ENCODE measurements around the gene AP1S1. TPM values are rescaled to one million over a fixed set of nuclear protein-coding genes. Genes with fewer than 3 reads are reported as not detected.

Gene AP1S1
- total and polyA plus RNA-seq, 9 of the 15 experiments (the other 6 are each of a cell fraction or from before 2014, with no cell fraction given): 4.4 to 149 (median 89.4) TPM

DNA sequence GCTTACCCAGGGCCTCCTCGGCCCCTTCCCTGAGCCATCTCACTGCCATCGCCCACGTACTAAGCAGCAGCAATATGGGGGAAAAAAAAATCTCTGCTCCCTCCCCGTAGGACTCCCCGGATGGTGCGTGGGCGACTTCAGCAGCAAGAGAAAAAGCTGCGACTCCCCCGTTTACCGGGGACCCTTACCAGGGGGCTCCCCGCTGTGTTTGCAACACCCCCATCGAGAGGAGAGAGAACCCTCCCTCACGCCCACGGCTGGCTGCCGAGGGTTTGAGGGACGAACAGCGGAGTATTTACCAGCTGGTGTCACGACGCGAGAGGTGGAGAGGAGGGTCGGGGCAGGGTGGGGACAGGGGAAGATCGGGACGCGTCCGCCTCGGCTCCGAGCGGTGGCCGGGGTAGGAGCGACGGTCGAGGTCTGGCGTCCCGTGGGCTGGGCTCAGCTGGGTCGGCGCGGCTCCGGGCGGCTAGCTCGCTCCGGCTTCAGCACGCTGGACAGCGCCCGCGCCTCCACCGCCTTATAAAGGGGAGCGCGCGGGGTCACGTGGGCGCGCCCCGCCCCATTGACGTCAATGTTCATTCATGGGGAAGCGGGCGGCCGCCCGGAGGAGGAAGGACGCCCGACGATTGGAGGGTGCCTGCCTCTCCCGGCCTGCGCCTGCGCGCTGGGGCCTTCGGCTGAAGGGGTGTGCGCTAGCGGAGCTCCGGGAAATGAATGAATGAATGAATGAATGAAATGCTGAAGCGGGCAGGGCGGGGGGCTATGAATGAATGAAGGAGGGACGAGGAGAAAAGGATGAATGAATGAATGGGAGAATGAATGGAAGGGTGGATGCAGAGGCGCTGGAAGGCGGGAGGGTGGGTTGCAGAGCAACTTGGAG lies 11.0 kb downstream of the AP1S1 start, which contains the start of gene VGF (continued):
- TF ChIP-seq, protein P1, sequence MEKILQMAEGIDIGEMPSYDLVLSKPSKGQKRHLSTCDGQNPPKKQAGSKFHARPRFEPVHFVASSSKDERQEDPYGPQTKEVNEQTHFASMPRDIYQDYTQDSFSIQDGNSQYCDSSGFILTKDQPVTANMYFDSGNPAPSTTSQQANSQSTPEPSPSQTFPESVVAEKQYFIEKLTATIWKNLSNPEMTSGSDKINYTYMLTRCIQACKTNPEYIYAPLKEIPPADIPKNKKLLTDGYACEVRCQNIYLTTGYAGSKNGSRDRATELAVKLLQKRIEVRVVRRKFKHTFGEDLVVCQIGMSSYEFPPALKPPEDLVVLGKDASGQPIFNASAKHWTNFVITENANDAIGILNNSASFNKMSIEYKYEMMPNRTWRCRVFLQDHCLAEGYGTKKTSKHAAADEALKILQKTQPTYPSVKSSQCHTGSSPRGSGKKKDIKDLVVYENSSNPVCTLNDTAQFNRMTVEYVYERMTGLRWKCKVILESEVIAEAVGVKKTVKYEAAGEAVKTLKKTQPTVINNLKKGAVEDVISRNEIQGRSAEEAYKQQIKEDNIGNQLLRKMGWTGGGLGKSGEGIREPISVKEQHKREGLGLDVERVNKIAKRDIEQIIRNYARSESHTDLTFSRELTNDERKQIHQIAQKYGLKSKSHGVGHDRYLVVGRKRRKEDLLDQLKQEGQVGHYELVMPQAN (IDR thresholded peaks at IDR 0.05; ENCODE audit: borderline replicate concordance): peak; percentile 46
- TF ChIP-seq FOXK2 (conservative IDR thresholded peaks at IDR 0.05 in 1 of 2, IDR thresholded peaks at IDR 0.05 in 1 of 2; ENCODE audit: low read depth in 2 of 2): peak; percentile 34 to 69; a peak in 2 of 4 replicates
- peak; percentile 21; the same call in 1 of the 2 replicates for TF ChIP-seq SOX6 (IDR thresholded peaks at IDR 0.05)
- peak; percentile 32 for TF ChIP-seq NFYB (IDR thresholded peaks at IDR 0.05; ENCODE audit: extremely low read depth, insufficient read length)
- no peak for TF ChIP-seq NFIC (IDR thresholded peaks at IDR 0.05)
- TF ChIP-seq CCNT2 (IDR thresholded peaks at IDR 0.05; ENCODE audit: borderline replicate concordance, extremely low read depth, insufficient read length, low read depth, low read length): peak; percentile 94
- peak; percentile 22; the same call in 1 of the 2 replicates for TF ChIP-seq SPI1 (IDR thresholded peaks at IDR 0.05; ENCODE audit: borderline replicate concordance, low read depth, low read length)
- peak; percentile 60; the same call in 1 of the 2 replicates for TF ChIP-seq L3MBTL2 (IDR thresholded peaks at IDR 0.05)
- TF ChIP-seq MEIS2 (IDR thresholded peaks at IDR 0.05; ENCODE audit: partially characterized antibody): peak; percentile 90
- no peak for TF ChIP-seq RFX7 (CRISPR knock-in tag; IDR thresholded peaks at IDR 0.05)
- TF ChIP-seq, protein P2, sequence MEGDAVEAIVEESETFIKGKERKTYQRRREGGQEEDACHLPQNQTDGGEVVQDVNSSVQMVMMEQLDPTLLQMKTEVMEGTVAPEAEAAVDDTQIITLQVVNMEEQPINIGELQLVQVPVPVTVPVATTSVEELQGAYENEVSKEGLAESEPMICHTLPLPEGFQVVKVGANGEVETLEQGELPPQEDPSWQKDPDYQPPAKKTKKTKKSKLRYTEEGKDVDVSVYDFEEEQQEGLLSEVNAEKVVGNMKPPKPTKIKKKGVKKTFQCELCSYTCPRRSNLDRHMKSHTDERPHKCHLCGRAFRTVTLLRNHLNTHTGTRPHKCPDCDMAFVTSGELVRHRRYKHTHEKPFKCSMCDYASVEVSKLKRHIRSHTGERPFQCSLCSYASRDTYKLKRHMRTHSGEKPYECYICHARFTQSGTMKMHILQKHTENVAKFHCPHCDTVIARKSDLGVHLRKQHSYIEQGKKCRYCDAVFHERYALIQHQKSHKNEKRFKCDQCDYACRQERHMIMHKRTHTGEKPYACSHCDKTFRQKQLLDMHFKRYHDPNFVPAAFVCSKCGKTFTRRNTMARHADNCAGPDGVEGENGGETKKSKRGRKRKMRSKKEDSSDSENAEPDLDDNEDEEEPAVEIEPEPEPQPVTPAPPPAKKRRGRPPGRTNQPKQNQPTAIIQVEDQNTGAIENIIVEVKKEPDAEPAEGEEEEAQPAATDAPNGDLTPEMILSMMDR (IDR thresholded peaks at IDR 0.05 in 2 of 3, conservative IDR thresholded peaks at IDR 0.05 in 1 of 3; ENCODE audit: insufficient read depth in 2 of 3, low read depth in 1 of 3, low read length in 3 of 3): no peak
- TF ChIP-seq, protein P3, sequence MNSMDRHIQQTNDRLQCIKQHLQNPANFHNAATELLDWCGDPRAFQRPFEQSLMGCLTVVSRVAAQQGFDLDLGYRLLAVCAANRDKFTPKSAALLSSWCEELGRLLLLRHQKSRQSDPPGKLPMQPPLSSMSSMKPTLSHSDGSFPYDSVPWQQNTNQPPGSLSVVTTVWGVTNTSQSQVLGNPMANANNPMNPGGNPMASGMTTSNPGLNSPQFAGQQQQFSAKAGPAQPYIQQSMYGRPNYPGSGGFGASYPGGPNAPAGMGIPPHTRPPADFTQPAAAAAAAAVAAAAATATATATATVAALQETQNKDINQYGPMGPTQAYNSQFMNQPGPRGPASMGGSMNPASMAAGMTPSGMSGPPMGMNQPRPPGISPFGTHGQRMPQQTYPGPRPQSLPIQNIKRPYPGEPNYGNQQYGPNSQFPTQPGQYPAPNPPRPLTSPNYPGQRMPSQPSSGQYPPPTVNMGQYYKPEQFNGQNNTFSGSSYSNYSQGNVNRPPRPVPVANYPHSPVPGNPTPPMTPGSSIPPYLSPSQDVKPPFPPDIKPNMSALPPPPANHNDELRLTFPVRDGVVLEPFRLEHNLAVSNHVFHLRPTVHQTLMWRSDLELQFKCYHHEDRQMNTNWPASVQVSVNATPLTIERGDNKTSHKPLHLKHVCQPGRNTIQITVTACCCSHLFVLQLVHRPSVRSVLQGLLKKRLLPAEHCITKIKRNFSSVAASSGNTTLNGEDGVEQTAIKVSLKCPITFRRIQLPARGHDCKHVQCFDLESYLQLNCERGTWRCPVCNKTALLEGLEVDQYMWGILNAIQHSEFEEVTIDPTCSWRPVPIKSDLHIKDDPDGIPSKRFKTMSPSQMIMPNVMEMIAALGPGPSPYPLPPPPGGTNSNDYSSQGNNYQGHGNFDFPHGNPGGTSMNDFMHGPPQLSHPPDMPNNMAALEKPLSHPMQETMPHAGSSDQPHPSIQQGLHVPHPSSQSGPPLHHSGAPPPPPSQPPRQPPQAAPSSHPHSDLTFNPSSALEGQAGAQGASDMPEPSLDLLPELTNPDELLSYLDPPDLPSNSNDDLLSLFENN (IDR thresholded peaks at IDR 0.05; ENCODE audit: low read depth in 2 of 2, low read length in 2 of 2): no peak
- TF ChIP-seq ZNF263 (CRISPR knock-in tag; IDR thresholded peaks at IDR 0.05; ENCODE audit: borderline replicate concordance): peak; percentile 88; the same call in 1 of the 2 replicates
- TF ChIP-seq ZBED1 (IDR thresholded peaks at IDR 0.05): peak; percentile 64; the same call in 1 of the 2 replicates
- no peak for TF ChIP-seq SNRNP70 (optimal IDR thresholded peaks at IDR 0.05; ENCODE audit: low read depth, low read length)
- TF ChIP-seq MED1 (CRISPR knock-in tag; IDR thresholded peaks at IDR 0.05; ENCODE audit: borderline replicate concordance): 0 out of 2 replicates have a peak, but pooled peaks have one; percentile 38
- TF ChIP-seq BHLHE40 (IDR thresholded peaks at IDR 0.05; ENCODE audit: low read length): peak; percentile 96
- TF ChIP-seq MXI1 (IDR thresholded peaks at IDR 0.05; ENCODE audit: low read depth, low read length): peak; percentile 90
- peak; percentile 96; the same call in 1 of the 2 replicates for TF ChIP-seq FOXK1 (CRISPR knock-in tag; IDR thresholded peaks at IDR 0.05; ENCODE audit: borderline replicate concordance)
- no peak for TF ChIP-seq NELFE (IDR thresholded peaks at IDR 0.05; ENCODE audit: insufficient read depth, insufficient read length)
- TF ChIP-seq ZNF77 (CRISPR knock-in tag; IDR thresholded peaks at IDR 0.05): no peak
